GM21619 (cell line): ENCODE data around the gene OR8B4.
"Not testable (repeated sequence)": the region's sequence is repeated elsewhere in the genome, so short reads cannot be mapped to it uniquely, and the experiment has no call there.

Experiments
- ATAC-seq: cut with Tn5 transposase; IDR thresholded peaks from one replicate; pipeline ENCODE4 v1.9.1; 2021; ENCODE audit not compliant: unreplicated experiment

OR8B4 gene

GRCh38 chr11:124424384-124424921 is at the start of gene OR8B4:
Gene OR8B4, minus strand, starts transcription at chr11:124424871. Its CDS starts 0 bp downstream, at chr11:124424871.
- ATAC-seq: no peak

GRCh38 chr11:124474079-124474478 is 49.4 kb upstream of the OR8B4 start:
- ATAC-seq: no peak

GRCh38 chr11:124473476-124473875 is 48.8 kb upstream of the OR8B4 start:
- ATAC-seq: no peak

- no peak for ATAC-seq
Measured at GRCh38 chr11:124470561-124471227, 46.0 kb upstream of the OR8B4 start.

- no peak for ATAC-seq
Measured at GRCh38 chr11:124467381-124467927, 42.8 kb upstream of the OR8B4 start.

- no peak for ATAC-seq
Measured at GRCh38 chr11:124465368-124465767, 40.7 kb upstream of the OR8B4 start.

GRCh38 chr11:124463990-124464389 is 39.3 kb upstream of the OR8B4 start:
- no peak for ATAC-seq

- ATAC-seq: no peak
Measured at GRCh38 chr11:124463324-124463723, 38.7 kb upstream of the OR8B4 start.

GRCh38 chr11:124460459-124460858 is 35.8 kb upstream of the OR8B4 start:
- no peak for ATAC-seq

- ATAC-seq: not testable (repeated sequence)
Measured at GRCh38 chr11:124459379-124459778, 34.7 kb upstream of the OR8B4 start.

- peak; percentile 60 for ATAC-seq
Measured at GRCh38 chr11:124454552-124454951, 29.9 kb upstream of the OR8B4 start.

- no peak for ATAC-seq
Measured at GRCh38 chr11:124446916-124447315, 22.2 kb upstream of the OR8B4 start.

GRCh38 chr11:124445646-124446150 is 21.0 kb upstream of the OR8B4 start, which contains the start of gene OR8B8:
Gene OR8B8, minus strand, starts transcription at chr11:124445696. Its CDS starts 4,611 bp downstream, at chr11:124441085.
- ATAC-seq: no peak

- ATAC-seq: no peak
Measured at GRCh38 chr11:124442847-124443246, 18.2 kb upstream of the OR8B4 start.

GRCh38 chr11:124442442-124442841 is 17.8 kb upstream of the OR8B4 start:
- no peak for ATAC-seq

GRCh38 chr11:124441519-124441918 is 16.8 kb upstream of the OR8B4 start:
- no peak for ATAC-seq

- no peak for ATAC-seq
Measured at GRCh38 chr11:124441081-124441480, 16.4 kb upstream of the OR8B4 start.

GRCh38 chr11:124440608-124441007 is 15.9 kb upstream of the OR8B4 start:
- ATAC-seq: no peak

GRCh38 chr11:124434699-124435098 is 10.0 kb upstream of the OR8B4 start:
- no peak for ATAC-seq

GRCh38 chr11:124429599-124429998 is 4.9 kb upstream of the OR8B4 start:
- ATAC-seq: no peak

GRCh38 chr11:124421043-124421442 is 3.6 kb downstream of the OR8B4 start:
- no peak for ATAC-seq

GRCh38 chr11:124415356-124415923 is 9.2 kb downstream of the OR8B4 start:
- no peak for ATAC-seq
